Measurements from ENCODE around the gene SERPINE3.

DNA sequence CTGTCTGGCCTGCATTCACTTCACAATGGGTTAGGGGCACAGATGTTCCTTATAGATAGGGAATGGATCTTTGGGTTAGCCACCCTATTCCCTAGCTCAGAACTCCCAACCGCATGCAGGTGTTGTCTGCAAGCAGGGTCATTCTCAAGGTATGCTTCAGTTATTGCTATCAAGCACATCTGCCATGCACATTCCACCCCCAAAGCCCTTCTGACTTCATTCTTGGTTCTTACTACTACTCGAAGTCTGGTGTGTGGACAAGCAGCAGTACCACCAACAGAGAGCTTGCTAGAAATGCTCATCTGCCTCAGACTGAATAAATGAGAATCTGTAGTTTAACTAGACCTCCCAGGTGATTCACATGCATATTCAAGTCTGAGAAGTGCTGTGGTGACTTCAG lies 31.3 kb downstream of the SERPINE3 start:
- no peak for TF ChIP-seq CTBP1 (IDR thresholded peaks at IDR 0.05; ENCODE audit: borderline replicate concordance)
- no peak for TF ChIP-seq HDGF (IDR thresholded peaks at IDR 0.05; ENCODE audit: borderline replicate concordance)
- TF ChIP-seq SUZ12 (IDR thresholded peaks at IDR 0.05) = no peak
- no peak for TF ChIP-seq FOXM1 (IDR thresholded peaks at IDR 0.05; ENCODE audit: borderline replicate concordance)
- TF ChIP-seq FOXK2 (IDR thresholded peaks at IDR 0.05) = no peak
